Measurements from ENCODE around the gene PLD5. TPM values are rescaled to one million over a fixed set of nuclear protein-coding genes. Genes with fewer than 3 reads are reported as not detected.
"Not testable (repeated sequence)": the region's sequence is repeated elsewhere in the genome, so short reads cannot be mapped to it uniquely, and the experiment has no call there.

The PLD5 gene
- total RNA-seq, 1 donor from 2014 or later = 0.39 TPM

GRCh38 chr1:242267004-242267403, 257.5 kb downstream of the PLD5 start:
- not testable (repeated sequence) for DNase-seq

- DNase-seq = not testable (repeated sequence)
These were observed 260.1 kb downstream of the PLD5 start for GRCh38 chr1:242264419-242264818.

- DNase-seq = no peak
These were observed 279.2 kb downstream of the PLD5 start for GRCh38 chr1:242245255-242245654.

- no peak for DNase-seq
These were observed 281.0 kb downstream of the PLD5 start for GRCh38 chr1:242243472-242243871.

- no peak for DNase-seq
These were observed 281.5 kb downstream of the PLD5 start for GRCh38 chr1:242242983-242243382.

- DNase-seq = no peak
These were observed 282.6 kb downstream of the PLD5 start for GRCh38 chr1:242241936-242242335.

GRCh38 chr1:242240691-242241090, 283.8 kb downstream of the PLD5 start:
- DNase-seq = no peak

GRCh38 chr1:242240077-242240476, 284.4 kb downstream of the PLD5 start:
- no peak for DNase-seq

GRCh38 chr1:242239398-242239797, 285.1 kb downstream of the PLD5 start:
- DNase-seq = no peak

GRCh38 chr1:242237051-242237450, 287.4 kb downstream of the PLD5 start:
- DNase-seq = no peak

- no peak for DNase-seq
These were observed 295.5 kb downstream of the PLD5 start for GRCh38 chr1:242228991-242229390.

- no peak for DNase-seq
These were observed 298.5 kb downstream of the PLD5 start for GRCh38 chr1:242225767-242226573.

GRCh38 chr1:242224878-242225766, 299.4 kb downstream of the PLD5 start:
- DNase-seq = not testable (repeated sequence)

- no peak for DNase-seq
These were observed 300.0 kb downstream of the PLD5 start for GRCh38 chr1:242224461-242224860.

- no peak for DNase-seq
These were observed 304.6 kb downstream of the PLD5 start for GRCh38 chr1:242219905-242220304.

- no peak for DNase-seq
These were observed 305.1 kb downstream of the PLD5 start for GRCh38 chr1:242219298-242219901.

- DNase-seq = no peak
These were observed 308.1 kb downstream of the PLD5 start for GRCh38 chr1:242216368-242216767.

- not testable (repeated sequence) for DNase-seq
These were observed 310.0 kb downstream of the PLD5 start for GRCh38 chr1:242214455-242214854.

GRCh38 chr1:242212961-242213360, 311.5 kb downstream of the PLD5 start:
- DNase-seq = not testable (repeated sequence)

- DNase-seq = no peak
These were observed 312.1 kb downstream of the PLD5 start for GRCh38 chr1:242212401-242212800.

GRCh38 chr1:242211254-242212022, 313.1 kb downstream of the PLD5 start:
- DNase-seq = no peak

- DNase-seq = not testable (repeated sequence)
These were observed 314.2 kb downstream of the PLD5 start for GRCh38 chr1:242210316-242210715.
